GM12878 (cell line): ENCODE results near the gene GIGYF1. TPM values are rescaled to one million over a fixed set of nuclear protein-coding genes. Genes with fewer than 3 reads are reported as not detected.

Source experiments
- ATAC-seq: fragments of 200-7000 bp; cut with Tn5 transposase; 3 replicates; pipeline ENCODE4 v1.9.1; 2020; ENCODE audit warnings: mild to moderate bottlenecking, moderate library complexity
- BruUV-seq: library from RNA; stranded (reverse); fragments of 400-500 nt; replicated peaks from 2 replicates; lab custom pipeline; 2021; lab: Mats Ljungman, UMichigan
- CTCF ChIA-PET: fragments of 300-600 bp; sonication (Branson Sonifier 250); formaldehyde crosslinking; extraction: SDS; loops from one replicate; lab custom pipeline; 2021; ENCODE audit warnings: inconsistent platforms; lab: Yijun Ruan, JAX
- POLR2A ChIA-PET: fragments of 350-600 bp; formaldehyde crosslinking; extraction: SDS; loops from one replicate; lab custom pipeline; 2021; ENCODE audit warnings: inconsistent platforms; lab: Charles Lee
- RAD21 ChIA-PET: fragments of 300-600 bp; sonication (Branson Sonifier 250); formaldehyde crosslinking; loops from one replicate; lab custom pipeline; 2023; ENCODE audit warnings: antibody characterized with exemption; ENCODE audit not compliant: unreplicated experiment; lab: Charles Lee
- SMC1A ChIA-PET: fragments of 300-600 bp; sonication (Branson Sonifier 250); formaldehyde crosslinking; loops from one replicate; lab custom pipeline; 2023; ENCODE audit not compliant: unreplicated experiment, uncharacterized antibody; lab: Charles Lee
- DNase-seq: peaks from one replicate; pipeline ENCODE4 v3.0.0-alpha.2; 2011; ENCODE audit warnings: low read depth, low spot score
- FAIRE-seq: peaks from 3 replicates; lab custom pipeline; 2011; peaks lifted over from hg19 to GRCh38; lab: Jason Lieb, UNC
- H2AFZ ChIP-seq: 2 replicates; pipeline ENCODE4 v1.6.0; 2011; ENCODE audit warnings: low read depth, low read length, control low read depth; ENCODE audit not compliant: control insufficient read depth
- H3K27ac ChIP-seq: 2 replicates; pipeline ENCODE4 v1.5.1; 2011; ENCODE audit warnings: control low read depth; ENCODE audit not compliant: control insufficient read depth, insufficient read depth
- H3K27me3 ChIP-seq, 2 experiments: replicated peaks in 1 of 2; 2 replicates each; pipeline versions ENCODE4 v1.6.0 to v1.6.1; 2011; ENCODE audit warnings: low read length in 1 of 2; ENCODE audit not compliant: control insufficient read depth in 2 of 2, insufficient read depth in 2 of 2
- H3K36me3 ChIP-seq, 2 experiments: 2 replicates each; pipeline ENCODE4 v1.5.1; 2011; ENCODE audit warnings: low read length in 1 of 2; ENCODE audit not compliant: control insufficient read depth in 2 of 2, insufficient read depth in 2 of 2
- H3K4me1 ChIP-seq: 2 replicates; pipeline ENCODE4 v1.6.1; 2011; ENCODE audit warnings: mild to moderate bottlenecking, low read length, moderate library complexity, mixed read lengths; ENCODE audit not compliant: control insufficient read depth, insufficient read depth
- H3K4me2 ChIP-seq: 2 replicates; pipeline ENCODE4 v1.6.0; 2011; ENCODE audit warnings: control low read depth; ENCODE audit not compliant: control insufficient read depth, insufficient read depth
- H3K4me3 ChIP-seq: fragments of 200-600 bp; sonication (generic); 2 replicates; pipeline ENCODE4 v1.5.1; 2016
- H3K79me2 ChIP-seq: 2 replicates; pipeline ENCODE4 v1.6.0; 2011; ENCODE audit warnings: low read length; ENCODE audit not compliant: control insufficient read depth, insufficient read depth
- H3K9ac ChIP-seq: 2 replicates; pipeline ENCODE4 v1.8.0; 2011; ENCODE audit warnings: low read length, control low read depth, mixed read lengths; ENCODE audit not compliant: control insufficient read depth, insufficient read depth
- H3K9me3 ChIP-seq: replicated peaks from 3 replicates; pipeline ENCODE4 v1.5.1; 2011; ENCODE audit warnings: mild to moderate bottlenecking, low read length; ENCODE audit not compliant: control insufficient read depth, insufficient read depth
- H4K20me1 ChIP-seq: 2 replicates; pipeline ENCODE4 v1.6.0; 2011; ENCODE audit not compliant: control insufficient read depth, insufficient read depth
- ASH2L ChIP-seq: fragments of 300-600, 200-600 bp; sonication (generic); IDR thresholded peaks from 2 replicates; pipeline ENCODE4 v1.6.1; 2017; ENCODE audit warnings: low read depth, mild to moderate bottlenecking, borderline replicate concordance
- CHD2 ChIP-seq: IDR thresholded peaks from 2 replicates; pipeline ENCODE4 v1.6.1; 2011; ENCODE audit warnings: low read depth, low read length, improper control_type of control experiment, borderline replicate concordance
- GATAD2B ChIP-seq: fragments of 450-650 bp; conservative IDR thresholded peaks from 2 replicates; pipeline ENCODE4 v1.6.1; 2017; ENCODE audit warnings: low read depth, mild to moderate bottlenecking, moderate library complexity
- KDM1A ChIP-seq: fragments of 200-600 bp; sonication (generic); IDR thresholded peaks from 2 replicates; pipeline ENCODE4 v1.6.1; 2016; ENCODE audit warnings: borderline replicate concordance
- MEF2A ChIP-seq: IDR thresholded peaks from 2 replicates; pipeline ENCODE4 v1.6.1; 2011; ENCODE audit warnings: low read depth, mild to moderate bottlenecking, low read length, moderate library complexity; ENCODE audit not compliant: insufficient read depth
- MYB ChIP-seq: fragments of 150-350 bp; IDR thresholded peaks from 2 replicates; pipeline ENCODE4 v1.6.1; 2014; ENCODE audit warnings: mild to moderate bottlenecking, low read depth, low read length, borderline replicate concordance
- POLR2AphosphoS5 ChIP-seq: IDR thresholded peaks from 2 replicates; pipeline ENCODE4 v1.6.1; 2011; ENCODE audit warnings: mild to moderate bottlenecking, low read length, inconsistent platforms
- SUPT20H ChIP-seq: IDR thresholded peaks from 2 replicates; pipeline ENCODE4 v1.6.1; 2011; ENCODE audit warnings: low read depth, mild to moderate bottlenecking, low read length, moderate library complexity, borderline replicate concordance; ENCODE audit not compliant: control insufficient read depth
- TBL1XR1 ChIP-seq: IDR thresholded peaks from 2 replicates; pipeline ENCODE4 v1.6.1; 2012; ENCODE audit warnings: low read depth, low read length, improper control_type of control experiment
- USF2 ChIP-seq: IDR thresholded peaks from 2 replicates; pipeline ENCODE4 v1.6.1; 2011; ENCODE audit warnings: low read depth, low read length, improper control_type of control experiment, borderline replicate concordance
- ZNF24 ChIP-seq: fragments of 450-650 bp; IDR thresholded peaks from 2 replicates; pipeline ENCODE4 v1.6.1; 2017; ENCODE audit warnings: antibody characterized with exemption, mild to moderate bottlenecking
- ZZZ3 ChIP-seq: IDR thresholded peaks from 2 replicates; pipeline ENCODE4 v1.6.1; 2011; ENCODE audit warnings: low read depth; ENCODE audit not compliant: control insufficient read depth, insufficient read length
- WGBS: methylation state at CpG from one replicate; pipeline ENCODE4 v1.1.6; 2016; ENCODE audit warnings: low lambda C conversion rate; ENCODE audit not compliant: insufficient replicate concordance, insufficient coverage; ENCODE audit errors: missing lambda C conversion rate; 5-methylcytosine and 5-hydroxymethylcytosine counted together
- in situ Hi-C: fragments of 300-500 bp; cut with MboI; formaldehyde crosslinking; loops from 9 replicates; pipeline ENCODE4 v1.14.3; 2018; ENCODE audit warnings: mixed read lengths
- intact Hi-C: fragments of 100-400 bp; cut with micrococcal nuclease; formaldehyde crosslinking; loops from one replicate; pipeline ENCODE4 v1.14.2; 2022; ENCODE audit not compliant: unreplicated experiment
- polyA plus RNA-seq, 11 experiments: library from polyadenylated mRNA; depleted of rRNA in 4 of 11; unstranded in 6 of 11; stranded (reverse) in 5 of 11; fragments of >200 nt; fragmentation: Nextera tagmentation in 4 of 11; fragmentation: Illumina TruSeq in 1 of 11; extraction: Ambion mirVana in 4 of 11; extraction: Trizol in 1 of 11; gene quantifications; 1 replicate in 1 of 11; 2 replicates in 10 of 11; pipeline versions ENCODE4 v1.2.1 to v1.2.3, GENCODE V29; 2011 to 2016; ENCODE audit warnings: inconsistent platforms in 2 of 11, missing spikeins in 2 of 11, low read depth in 1 of 11
- total RNA-seq, 4 experiments: library from RNA; depleted of rRNA in 3 of 4; stranded (reverse); fragments of >200 nt in 3 of 4; fragmentation: Illumina TruSeq in 1 of 4; extraction: Trizol in 1 of 4; gene quantifications; 2 replicates each; pipeline versions ENCODE4 v1.2.1 to v1.2.3, GENCODE V29; 2013 to 2021

GIGYF1 gene
- total and polyA plus RNA-seq, 10 of the 15 experiments (the other 5 are each of a cell fraction or from before 2014, with no cell fraction given) = 0.31 to 47.2 (median 9.9) TPM

GRCh38 chr7:100706672-100707311 lies 12.7 kb upstream of the GIGYF1 start:
- Histone ChIP-seq H3K79me2 (peaks cover 18% of the 10 kb centered on the region), H3K9me3 (no peaks in the 10 kb centered on the region), H3K9ac (peak overlapping the region; percentile 94), H3K27ac (peak overlapping the region; percentile 93), H4K20me1 (no peaks in the 10 kb centered on the region), H3K27me3 (no peaks in the 10 kb centered on the region), H3K4me2 (peak overlapping the region; percentile 91), H3K4me3 (peak overlapping the region; percentile 97), H3K4me1 (peaks cover 13% of the 10 kb centered on the region), H2AFZ (no peak overlapping the region; the same call in 1 of the 2 replicates), H3K36me3 (peaks cover 0 to 5% of the 10 kb centered on the region in 2 experiments; a peak in 2 of 4 replicates)
- ChIA-PET CTCF (interaction anchor here (2.6 to 6.1 kb wide), 6 partner anchors 13 to 145 kb away, joined by 13 to 134 read pairs (median 40); partner anchors contain the start of genes GIGYF1 and SLC12A9), SMC1A (interaction anchor here (1.5 to 3.1 kb wide), 2 partner anchors 11 to 122 kb away, joined by 14 to 28 read pairs; partner anchors contain the start of genes FBXO24, GIGYF1 and LRCH4), RAD21 (interaction anchor here (0.7 to 2.8 kb wide), 4 partner anchors 16 to 484 kb away, joined by 3 to 21 read pairs (median 8); partner anchors contain the start of gene SLC12A9), POLR2A (interaction anchor here (1.6 to 2.3 kb wide), 3 partner anchors 14 to 278 kb away, joined by 4 to 26 read pairs (median 16); partner anchors contain the start of genes FBXO24, GIGYF1, LRCH4 and ZCWPW1)
- TF ChIP-seq MEF2A (no peak), TBL1XR1 (no peak), USF2 (no peak), GATAD2B (no peak), CHD2 (no peak), ASH2L (no peak), POLR2AphosphoS5 (no peak), ZNF24 (no peak), SUPT20H (no peak), KDM1A (no peak), ZZZ3 (no peak), MYB (no peak)
- in situ Hi-C loops = loop anchor here (10.0 kb wide), 1 partner anchor 148 kb away; the partner anchor contains the start of gene SLC12A9
- 66% methylated on average over 34 of the region's 34 CpGs for WGBS
- BruUV-seq = no TSS peak
- FAIRE-seq (no peak), ATAC-seq (no peak), DNase-seq (no peak)
- intact Hi-C loops = loop anchor here (5.0 kb wide), 1 partner anchor 74 kb away; no protein-coding TSS in a partner anchor
